Eye (tissue), 1 donor: ENCODE measurements around the gene KCNIP4.

Source experiments
- DNase-seq: peaks from one replicate; pipeline ENCODE4 v3.0.0-alpha.2; 2015

The KCNIP4 gene

GRCh38 chr4:21680326-21680898, 268.2 kb downstream of the KCNIP4 start:
- no peak for DNase-seq

- DNase-seq = no peak
These were observed 269.9 kb downstream of the KCNIP4 start for GRCh38 chr4:21678711-21679110.

GRCh38 chr4:21677173-21677572, 271.4 kb downstream of the KCNIP4 start:
- no peak for DNase-seq

DNA sequence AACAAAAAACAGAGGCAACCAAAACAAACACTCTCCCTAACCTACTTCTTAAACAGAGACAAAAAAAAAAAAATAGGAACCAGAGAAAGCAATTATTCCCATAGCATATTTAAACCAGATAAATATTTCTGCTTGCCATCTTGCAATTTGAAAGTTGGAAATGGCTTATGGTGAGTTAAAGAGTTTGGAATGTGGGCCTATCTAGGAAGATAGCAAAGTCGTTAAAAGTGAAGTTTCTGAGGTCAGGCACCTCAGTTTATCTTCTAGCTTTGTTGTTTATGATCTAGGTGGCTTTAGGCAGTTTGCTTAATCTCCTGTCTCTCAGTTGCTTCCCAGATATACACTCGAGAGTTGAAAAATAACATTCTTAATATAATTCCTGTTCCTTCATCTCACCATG, 284.2 kb downstream of the KCNIP4 start:
- DNase-seq = no peak

- DNase-seq = peak; percentile 8
These were observed 291.7 kb downstream of the KCNIP4 start for GRCh38 chr4:21656832-21657231.

DNA sequence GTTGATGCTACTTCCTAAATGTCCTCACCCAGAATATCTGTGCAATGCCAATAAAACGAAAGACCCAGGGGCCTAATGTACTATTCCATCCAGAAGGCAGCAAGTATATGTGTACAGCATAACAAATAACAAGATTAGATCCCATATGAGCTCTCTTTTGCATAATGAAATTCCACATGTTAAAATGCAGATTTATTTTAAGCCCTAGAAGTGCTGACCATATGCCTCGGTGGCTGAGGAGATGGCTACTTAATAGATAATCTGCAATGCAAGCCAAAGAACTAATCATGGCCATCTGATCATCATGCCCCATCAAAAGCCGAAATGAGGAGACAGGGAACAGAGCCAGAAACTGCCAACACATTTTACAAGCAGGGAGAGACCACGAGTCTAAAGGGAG, 293.5 kb downstream of the KCNIP4 start:
- DNase-seq = no peak

DNA sequence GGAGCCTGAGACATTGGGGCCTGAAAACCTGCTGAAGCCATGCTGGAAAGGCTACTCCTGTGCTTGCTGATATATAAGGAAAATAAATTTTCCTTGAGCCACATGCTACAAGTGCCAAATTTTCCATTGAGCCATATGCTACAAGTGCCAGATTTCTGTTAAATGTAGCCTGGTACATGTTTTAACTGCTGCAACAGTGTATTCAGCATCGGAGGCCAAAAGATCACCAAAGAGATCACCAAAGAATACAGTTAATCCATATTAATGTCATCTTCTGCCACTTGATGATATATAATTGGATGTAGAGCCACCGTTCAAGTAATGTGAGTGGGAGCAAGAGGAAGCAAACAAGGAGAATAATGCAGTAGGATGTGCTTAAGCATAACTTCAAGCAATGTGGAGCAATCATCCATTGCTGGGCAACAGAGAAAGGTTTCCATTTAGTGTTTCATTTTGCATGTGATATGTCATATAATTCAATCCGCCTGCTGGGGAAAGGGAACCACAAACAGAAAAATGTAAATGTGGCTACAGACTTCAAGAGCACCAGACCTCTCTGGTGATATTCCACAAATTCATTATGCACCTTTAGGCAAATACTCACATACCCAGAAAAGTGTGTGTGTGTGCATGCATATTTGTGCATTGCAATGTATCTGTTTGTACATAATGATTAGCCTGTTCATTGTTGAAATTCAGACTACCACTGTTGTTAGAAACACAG, 295.9 kb downstream of the KCNIP4 start:
- DNase-seq = no peak

GRCh38 chr4:21649391-21650090, 299.0 kb downstream of the KCNIP4 start:
- DNase-seq = no peak

GRCh38 chr4:21645776-21646175, 302.8 kb downstream of the KCNIP4 start:
- no peak for DNase-seq

- no peak for DNase-seq
These were observed 306.9 kb downstream of the KCNIP4 start for GRCh38 chr4:21641696-21642095.

GRCh38 chr4:21638171-21638725, 310.3 kb downstream of the KCNIP4 start:
- no peak for DNase-seq

DNA sequence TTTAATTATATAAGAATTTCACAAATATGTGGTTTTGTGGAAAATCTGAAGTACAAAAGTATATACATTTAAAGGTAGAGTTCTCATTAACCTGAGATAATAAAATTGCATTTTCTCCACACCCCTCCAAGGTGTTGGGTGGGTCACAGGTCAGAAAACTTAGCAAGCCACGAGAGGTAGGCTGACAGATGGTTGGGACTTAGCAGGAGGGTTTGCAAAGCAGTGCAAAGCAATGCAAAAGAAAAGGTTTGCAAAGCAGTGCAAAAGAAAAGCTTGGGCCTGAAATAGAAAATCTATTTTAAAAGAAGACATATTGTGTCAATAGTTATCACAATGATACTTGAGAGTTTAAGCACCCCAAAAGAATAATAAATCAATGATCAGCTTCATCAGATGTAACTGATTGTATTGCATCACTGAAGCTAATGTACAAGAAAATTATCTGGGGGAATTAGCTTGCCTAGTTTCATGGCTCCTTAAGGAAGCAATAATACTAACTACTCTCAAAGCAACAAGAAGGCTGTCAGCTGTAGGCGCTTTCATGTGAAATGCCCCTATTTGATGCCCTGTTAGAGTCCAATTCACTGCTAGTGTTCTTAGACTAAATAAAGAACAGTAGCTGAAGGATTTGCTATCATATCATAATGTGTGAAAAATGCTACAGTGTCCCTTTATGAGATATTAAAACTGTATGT, 319.5 kb downstream of the KCNIP4 start:
- no peak for DNase-seq

DNA sequence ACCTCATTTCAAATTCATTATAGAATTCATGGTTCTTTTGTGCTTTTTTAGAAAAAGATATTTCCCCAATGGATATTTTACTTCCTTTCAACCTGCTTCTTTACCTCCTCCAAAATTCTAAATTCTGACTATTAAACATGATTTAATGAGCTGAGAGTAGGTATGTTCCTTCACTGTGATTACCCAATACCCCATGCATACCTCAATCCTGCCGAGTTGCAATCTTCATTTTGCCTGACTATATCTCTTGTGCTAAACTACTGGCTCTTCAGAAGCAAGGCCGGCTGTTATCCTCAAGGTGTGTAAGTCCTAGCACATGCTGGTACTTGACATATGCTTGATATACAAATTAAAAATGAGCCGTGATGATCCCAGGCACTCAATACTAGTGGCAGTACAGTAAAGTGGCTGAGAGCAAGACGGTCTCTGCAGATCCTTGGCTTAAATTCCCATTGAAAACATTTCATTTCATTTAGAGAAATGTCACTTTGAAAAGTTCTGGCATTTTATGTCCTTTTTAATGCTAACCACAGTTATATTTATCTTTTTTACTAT, 320.4 kb downstream of the KCNIP4 start:
- no peak for DNase-seq

- DNase-seq = no peak
These were observed 323.1 kb downstream of the KCNIP4 start for GRCh38 chr4:21625447-21625846.

DNA sequence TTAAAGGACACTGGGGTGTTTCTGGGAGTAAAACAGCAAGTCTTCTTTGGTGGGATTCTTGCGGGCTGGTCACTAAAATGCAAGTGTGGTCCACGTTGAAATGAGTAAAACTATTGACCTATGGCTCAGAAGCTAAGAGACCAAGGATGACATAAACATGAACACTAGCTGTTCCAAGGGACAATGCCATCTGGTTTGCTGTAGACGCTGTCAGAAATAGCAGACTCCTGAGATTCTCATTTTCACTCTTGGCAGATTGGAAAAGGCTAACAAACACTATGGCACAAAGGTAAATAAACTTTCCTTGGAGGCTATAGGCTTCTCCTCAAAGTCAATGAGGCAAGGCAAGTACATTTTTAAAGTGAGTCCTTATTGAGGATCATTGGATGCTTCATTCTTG, 343.6 kb downstream of the KCNIP4 start:
- no peak for DNase-seq

GRCh38 chr4:21596521-21596920, 352.1 kb downstream of the KCNIP4 start:
- no peak for DNase-seq

DNA sequence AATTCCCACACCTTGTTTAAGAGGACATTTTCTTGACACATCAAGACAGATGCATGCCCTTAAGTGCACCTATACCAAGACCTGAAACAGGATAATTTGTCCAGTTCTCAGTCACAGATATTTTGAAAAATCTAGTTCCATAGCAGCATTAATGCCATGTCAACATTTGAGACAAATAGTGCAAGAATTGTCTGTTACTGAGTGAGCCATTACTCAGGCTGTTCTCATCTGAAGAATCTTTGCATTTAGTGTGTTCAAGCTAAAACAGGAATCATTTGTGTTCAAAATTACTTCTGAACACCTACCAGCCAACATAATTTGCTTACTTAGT, 354.9 kb downstream of the KCNIP4 start:
- no peak for DNase-seq

- DNase-seq = no peak
These were observed 355.5 kb downstream of the KCNIP4 start for GRCh38 chr4:21592970-21593670.

DNA sequence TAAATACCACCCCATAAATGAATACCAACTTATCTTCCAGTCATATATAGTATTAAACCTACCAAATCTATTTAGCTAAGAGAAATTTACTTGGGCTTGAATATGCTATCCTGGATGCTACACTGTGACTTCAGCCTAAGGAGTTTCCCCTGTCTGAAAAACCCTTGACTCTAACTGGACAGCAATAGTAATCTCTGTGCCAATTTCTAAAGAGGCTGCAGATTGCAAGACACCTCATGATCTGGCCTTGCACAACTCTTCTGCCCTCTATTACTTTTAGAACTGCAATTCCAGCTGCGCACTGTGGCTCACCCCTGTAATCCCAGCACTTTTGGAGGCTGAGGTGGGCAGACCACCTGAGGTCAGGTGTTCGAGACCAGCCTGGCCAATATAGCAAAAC, 371.5 kb downstream of the KCNIP4 start:
- DNase-seq = no peak

DNA sequence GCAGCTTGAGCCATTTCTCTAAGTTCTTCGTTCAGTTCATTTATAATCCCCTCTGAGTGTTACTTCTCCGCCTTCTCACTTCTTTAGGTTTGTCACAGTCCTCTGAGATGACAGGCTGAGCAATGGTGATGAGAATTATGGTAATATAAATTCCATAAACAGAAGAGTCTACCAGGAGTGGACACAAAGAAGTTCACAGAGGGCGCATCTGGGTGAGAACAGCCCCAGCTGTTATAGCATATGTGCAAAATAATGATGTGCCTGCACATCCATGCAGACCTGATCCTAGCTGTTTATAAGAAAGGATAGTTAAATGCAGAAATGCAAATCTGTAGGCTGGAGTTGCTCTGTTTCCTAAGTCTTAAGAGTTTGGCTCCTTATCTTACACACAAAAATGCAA, 377.5 kb downstream of the KCNIP4 start:
- DNase-seq = peak; percentile 43

GRCh38 chr4:21569638-21570037, 378.9 kb downstream of the KCNIP4 start:
- no peak for DNase-seq

- peak; percentile 80 for DNase-seq
These were observed 393.5 kb downstream of the KCNIP4 start for GRCh38 chr4:21555083-21555482.

- DNase-seq = peak; percentile 78
These were observed 394.1 kb downstream of the KCNIP4 start for GRCh38 chr4:21554500-21554899.
